K562 (cell line): ENCODE measurements around the gene TFCP2. TPM values are rescaled to one million over a fixed set of nuclear protein-coding genes. Genes with fewer than 3 reads are reported as not detected.

Experiments
- ATAC-seq: fragments of 200-7000 bp; cut with Tn5 transposase; 3 replicates; pipeline ENCODE4 v1.9.1; 2020; ENCODE audit warnings: moderate library complexity
- BruUV-seq: library from RNA; stranded (reverse); fragments of 400-500 nt; replicated peaks from 2 replicates; lab custom pipeline; 2021; lab: Mats Ljungman, UMichigan
- CTCF ChIA-PET: fragments of 300-600 bp; formaldehyde crosslinking; extraction: SDS; loops from one replicate; lab custom pipeline; 2021; ENCODE audit warnings: low intra/inter-chr PET ratio; lab: Yijun Ruan, JAX
- POLR2A ChIA-PET: fragments of 300-600, 350-650 bp; sonication (Branson Sonifier 250); formaldehyde crosslinking; extraction: SDS; loops from one replicate; lab custom pipeline; 2021; ENCODE audit warnings: antibody characterized with exemption, inconsistent platforms; lab: Yijun Ruan, JAX
- DNase-seq, 4 experiments: peaks; one replicate each; pipeline versions ENCODE4 v3.0.0 to v3.0.0-alpha.2; 2011 to 2018; ENCODE audit warnings: low spot score in 3 of 4, mixed read lengths in 3 of 4; ENCODE audit errors: extremely low read depth in 1 of 4
- FAIRE-seq: peaks from 2 replicates; lab custom pipeline; 2011; peaks lifted over from hg19 to GRCh38; lab: Jason Lieb, UNC
- H2AFZ ChIP-seq: 2 replicates; pipeline ENCODE4 v1.6.0; 2011; ENCODE audit warnings: low read depth, low read length, control low read depth, inconsistent platforms
- H3K27ac ChIP-seq: fragments of 200-600 bp; 3 replicates; pipeline ENCODE4 v1.8.0; 2011; ENCODE audit warnings: low read depth, mild to moderate bottlenecking, control low read depth, inconsistent platforms, low read length, moderate library complexity, mixed read lengths; ENCODE audit errors: extremely low read depth
- H3K27me3 ChIP-seq, 2 experiments: fragments of 300-600 bp in 1 of 2; 2 replicates in 1 of 2; 3 replicates in 1 of 2; pipeline versions ENCODE4 v1.6.0 to v1.8.0; 2011; ENCODE audit warnings: inconsistent platforms in 2 of 2, low read length in 2 of 2, mild to moderate bottlenecking in 1 of 2, mixed read lengths in 1 of 2, moderate library complexity in 1 of 2; ENCODE audit not compliant: control insufficient read depth in 2 of 2, insufficient read depth in 2 of 2
- H3K36me3 ChIP-seq: fragments of 300-600 bp; 3 replicates; pipeline ENCODE4 v1.8.0; 2011; ENCODE audit warnings: mild to moderate bottlenecking, low read length, inconsistent platforms; ENCODE audit not compliant: control insufficient read depth, insufficient read depth
- H3K4me1 ChIP-seq, 2 experiments: fragments of 200-600 bp in 1 of 2; replicated peaks in 1 of 2; 2 replicates in 1 of 2; 3 replicates in 1 of 2; pipeline versions ENCODE4 v1.5.1 to v1.8.0; 2011; ENCODE audit warnings: inconsistent platforms in 2 of 2, low read length in 2 of 2, mild to moderate bottlenecking in 1 of 2, mixed read lengths in 1 of 2, moderate library complexity in 1 of 2; ENCODE audit not compliant: control insufficient read depth in 2 of 2, insufficient read depth in 2 of 2
- H3K4me2 ChIP-seq: 2 replicates; pipeline ENCODE4 v1.6.1; 2011; ENCODE audit warnings: low read length, control low read depth, inconsistent platforms, mixed read lengths; ENCODE audit not compliant: insufficient read depth
- H3K4me3 ChIP-seq: fragments of 200-600 bp; sonication (generic), shearing (Covaris generic); 2 replicates; pipeline ENCODE4 v1.5.1; 2016; ENCODE audit warnings: control low read depth, inconsistent platforms
- H3K79me2 ChIP-seq: fragments of 200-600 bp; 3 replicates; pipeline ENCODE4 v1.8.0; 2011; ENCODE audit warnings: low read length, inconsistent platforms; ENCODE audit not compliant: control insufficient read depth, insufficient read depth
- H3K9ac ChIP-seq, 2 experiments: 2 replicates each; pipeline versions ENCODE4 v1.6.0 to v1.6.1; 2011; ENCODE audit warnings: low read depth in 2 of 2, low read length in 2 of 2, control low read depth in 1 of 2, inconsistent platforms in 1 of 2, mild to moderate bottlenecking in 1 of 2, mixed read lengths in 1 of 2; ENCODE audit not compliant: insufficient read depth in 1 of 2
- H3K9me1 ChIP-seq: one replicate; pipeline ENCODE4 v1.6.0; 2011; ENCODE audit warnings: inconsistent platforms, mild to moderate bottlenecking, low read length, moderate library complexity; ENCODE audit not compliant: control insufficient read depth, insufficient read depth
- H3K9me3 ChIP-seq: replicated peaks from 2 replicates; pipeline ENCODE4 v1.5.1; 2011; ENCODE audit warnings: low read depth, low read length, inconsistent platforms; ENCODE audit not compliant: control insufficient read depth, insufficient read depth
- H4K20me1 ChIP-seq: replicated peaks from 2 replicates; pipeline ENCODE4 v1.6.1; 2011; ENCODE audit warnings: low read length, inconsistent platforms, mixed read lengths; ENCODE audit not compliant: control insufficient read depth, insufficient read depth
- CEBPZ ChIP-seq: fragments of 150-350 bp; IDR thresholded peaks from 2 replicates; pipeline ENCODE4 v1.6.1; 2014; ENCODE audit warnings: low read depth, mild to moderate bottlenecking, low read length, borderline replicate concordance
- CTBP1 ChIP-seq: fragments of 450-650 bp; IDR thresholded peaks from 2 replicates; pipeline ENCODE4 v1.6.1; 2016; ENCODE audit warnings: borderline replicate concordance
- HEY1 ChIP-seq: fragments of 250-450 bp; sonication (Bioruptor Pico); IDR thresholded peaks from 2 replicates; pipeline ENCODE4 v1.5.0; 2020; ENCODE audit warnings: mild to moderate bottlenecking, moderate library complexity, borderline replicate concordance
- HOXB6 ChIP-seq: fragments of 250-450 bp; sonication (Bioruptor Pico); IDR thresholded peaks from 2 replicates; pipeline ENCODE4 v1.5.1; 2022; ENCODE audit warnings: mild to moderate bottlenecking, borderline replicate concordance
- KLF6 ChIP-seq: fragments of 250-450 bp; sonication (Bioruptor Pico); IDR thresholded peaks from 2 replicates; pipeline ENCODE4 v1.4.0; 2020; ENCODE audit warnings: mild to moderate bottlenecking, moderate library complexity, borderline replicate concordance
- MBD2 ChIP-seq: sonication (generic); IDR thresholded peaks from 2 replicates; pipeline ENCODE4 v1.6.1; 2016; ENCODE audit warnings: low read depth, borderline replicate concordance
- MCM3 ChIP-seq: fragments of 450-650 bp; IDR thresholded peaks from 2 replicates; pipeline ENCODE4 v1.6.1; 2016
- MEF2D ChIP-seq: conservative IDR thresholded peaks from 2 replicates; pipeline ENCODE4 v1.6.1; 2016; ENCODE audit warnings: low read depth, missing genetic modification characterization, missing compliant biosample characterization
- NFE2 ChIP-seq: IDR thresholded peaks from 2 replicates; pipeline ENCODE4 v1.6.1; 2014; ENCODE audit warnings: antibody characterized with exemption, low read depth
- RFX5 ChIP-seq: IDR thresholded peaks from 2 replicates; pipeline ENCODE4 v1.6.1; 2011; ENCODE audit warnings: low read depth, mild to moderate bottlenecking, improper control_type of control experiment, low read length
- SETDB1 ChIP-seq: IDR thresholded peaks from one replicate; pipeline ENCODE4 v1.6.1; 2012; ENCODE audit warnings: low read length, control low read depth, inconsistent platforms
- STAT5B ChIP-seq: fragments of 250-450 bp; sonication (Bioruptor Pico); IDR thresholded peaks from 2 replicates; pipeline ENCODE4 v1.8.0; 2021; ENCODE audit warnings: mild to moderate bottlenecking, inconsistent platforms
- TFAM ChIP-seq: fragments of 250-450 bp; sonication (Bioruptor Pico); conservative IDR thresholded peaks from 2 replicates; pipeline ENCODE4 v1.5.0; 2021; ENCODE audit warnings: mild to moderate bottlenecking, moderate library complexity
- ZBED1 ChIP-seq: IDR thresholded peaks from 2 replicates; pipeline ENCODE4 v1.6.1; 2014
- ZFX ChIP-seq: sonication (generic); formaldehyde crosslinking; IDR thresholded peaks from 2 replicates; pipeline ENCODE4 v1.8.0; 2022; ENCODE audit warnings: mild to moderate bottlenecking, missing genetic modification reagents, moderate library complexity
- ZNF436 ChIP-seq: fragments of 250-450, 450-650 bp; sonication (Bioruptor Pico); formaldehyde crosslinking; IDR thresholded peaks from 2 replicates; pipeline ENCODE4 v1.7.0; 2020; ENCODE audit warnings: mild to moderate bottlenecking
- ZNF644 ChIP-seq: fragments of 200-800 bp; sonication (Bioruptor generic); IDR thresholded peaks from 2 replicates; pipeline ENCODE4 v1.6.1; 2016; ENCODE audit warnings: low read depth, missing genetic modification characterization, missing compliant biosample characterization
- ZNF668 ChIP-seq: fragments of 250-450 bp; sonication (Bioruptor Pico); IDR thresholded peaks from 2 replicates; pipeline ENCODE4 v1.8.0; 2022; ENCODE audit warnings: mild to moderate bottlenecking, inconsistent platforms
- ZNF830 ChIP-seq: fragments of 250-450 bp; sonication (Bioruptor Pico); IDR thresholded peaks from 2 replicates; pipeline ENCODE4 v1.5.0; 2021; ENCODE audit warnings: mild to moderate bottlenecking
- WGBS: fragments of 100-300 bp; shearing (Covaris generic); methylation state at CpG from one replicate; pipeline ENCODE4 v1.1.6; 2016; ENCODE audit warnings: low coverage, mixed read lengths; ENCODE audit not compliant: insufficient coverage; ENCODE audit errors: missing lambda C conversion rate; 5-methylcytosine and 5-hydroxymethylcytosine counted together
- in situ Hi-C: fragments of 300-500 bp; cut with MboI; formaldehyde crosslinking; loops from 4 replicates; pipeline ENCODE4 v1.15.0; 2018; ENCODE audit warnings: inconsistent platforms, mixed read lengths
- intact Hi-C: fragments of 100-400 bp; cut with micrococcal nuclease; formaldehyde crosslinking; loops from 2 replicates; pipeline ENCODE4 v1.14.2; 2022
- polyA plus RNA-seq, 8 experiments: library from polyadenylated mRNA; depleted of rRNA in 4 of 8; stranded (reverse) in 5 of 8; unstranded in 3 of 8; fragments of >200 nt; fragmentation: Nextera tagmentation in 2 of 8; fragmentation: Illumina TruSeq in 1 of 8; extraction: Ambion mirVana in 2 of 8; extraction: Trizol in 1 of 8; gene quantifications; 2 replicates each; pipeline versions ENCODE4 v1.2.1 to v1.2.3, GENCODE V29; 2011 to 2014; ENCODE audit warnings: inconsistent platforms in 1 of 8, missing spikeins in 1 of 8
- total RNA-seq, 7 experiments: library from RNA; depleted of rRNA in 6 of 7; stranded (reverse); fragments of >200 nt in 6 of 7; fragmentation: Illumina TruSeq in 2 of 7; extraction: Trizol in 2 of 7; gene quantifications; 2 replicates each; pipeline versions ENCODE4 v1.2.1 to v1.2.3, GENCODE V29; 2011 to 2021; ENCODE audit warnings: low replicate concordance in 1 of 7

The TFCP2 gene
- total and polyA plus RNA-seq, 9 of the 15 experiments (the other 6 are each of a cell fraction or from before 2014, with no cell fraction given), result 8.0 to 38.9 (median 19.3) TPM

GRCh38 chr12:51080136-51080535, 92.8 kb downstream of the TFCP2 start:
- H3K9ac ChIP-seq, result no peak overlapping the region
- H3K9me1 ChIP-seq, result no peaks in the 10 kb centered on the region
- 60% methylated on average over 4 of the region's 4 CpGs for WGBS
- H3K4me1 ChIP-seq, result peaks cover 14 to 22% of the 10 kb centered on the region in 2 experiments; a peak in 3 of 5 replicates
- no peaks in the 10 kb centered on the region; a peak in 1 of 5 replicates for H3K27me3 ChIP-seq
- no peak overlapping the region for H2AFZ ChIP-seq
- POLR2A ChIA-PET, result interaction anchor here (0.6 to 1.7 kb wide), 2 partner anchors 37 to 150 kb away, joined by 3 to 4 read pairs; no protein-coding TSS in a partner anchor
- ATAC-seq (no peak), DNase-seq (no peak), FAIRE-seq (no peak)
- no peak overlapping the region for H3K27ac ChIP-seq
- CTCF ChIA-PET, result no interaction called here
- H3K36me3 ChIP-seq, result 0 out of 3 replicates have a peak, but pooled peaks cover 4% of the 10 kb centered on the region
- BruUV-seq, result no TSS peak
- H3K79me2 ChIP-seq, result peaks cover 24% of the 10 kb centered on the region
- in situ Hi-C loops, result no loop called here
- H4K20me1 ChIP-seq, result 0 out of 2 replicates have a peak, but pooled peaks cover 8% of the 10 kb centered on the region
- intact Hi-C loops, result no loop called here
- no peak overlapping the region for H3K4me3 ChIP-seq
- no peak overlapping the region for H3K4me2 ChIP-seq
- no peaks in the 10 kb centered on the region for H3K9me3 ChIP-seq
- no peak for TF ChIP-seq ZNF644 (tag)
- TF ChIP-seq MEF2D (tag), result no peak
- TF ChIP-seq NFE2, result no peak
- TF ChIP-seq RFX5, result no peak
- no peak for TF ChIP-seq ZFX (CRISPR knock-in tag)
- no peak for TF ChIP-seq ZBED1
- TF ChIP-seq SETDB1, result no peak
- no peak for TF ChIP-seq ZNF668 (CRISPR knock-in tag)
- no peak for TF ChIP-seq ZNF830
- TF ChIP-seq TFAM, result no peak
- TF ChIP-seq MBD2, result no peak
- TF ChIP-seq MCM3, result no peak
- TF ChIP-seq ZNF436 (CRISPR knock-in tag), result no peak
- no peak for TF ChIP-seq CEBPZ
- TF ChIP-seq STAT5B (CRISPR knock-in tag), result no peak
- no peak for TF ChIP-seq KLF6 (CRISPR knock-in tag)
- no peak for TF ChIP-seq HEY1 (CRISPR knock-in tag)
- no peak for TF ChIP-seq HOXB6 (CRISPR knock-in tag)
- TF ChIP-seq CTBP1, result no peak
